GM10266 (cell line): ENCODE results near the gene TDRD7.

ENCODE experiments used
- DNase-seq: peaks from one replicate; pipeline ENCODE4 v3.0.0; 2012; ENCODE audit errors: extremely low spot score
- CTCF ChIP-seq: IDR thresholded peaks from 2 replicates; pipeline ENCODE4 v1.5.1; 2012; ENCODE audit warnings: mild to moderate bottlenecking, low read depth; ENCODE audit not compliant: control insufficient read depth, insufficient read depth; ENCODE audit errors: missing control alignments

TDRD7 gene

GRCh38 chr9:97503862-97504210, 91.9 kb downstream of the TDRD7 start:
- TF ChIP-seq CTCF = no peak
- no peak for DNase-seq

GRCh38 chr9:97504381-97505216, 92.7 kb downstream of the TDRD7 start:
- no peak for DNase-seq
- no peak for TF ChIP-seq CTCF

- no peak for TF ChIP-seq CTCF
- DNase-seq = no peak
Observed at GRCh38 chr9:97505845-97506244, 93.9 kb downstream of the TDRD7 start.

- TF ChIP-seq CTCF = no peak
- no peak for DNase-seq
Observed at GRCh38 chr9:97506306-97506705, 94.4 kb downstream of the TDRD7 start.

DNA sequence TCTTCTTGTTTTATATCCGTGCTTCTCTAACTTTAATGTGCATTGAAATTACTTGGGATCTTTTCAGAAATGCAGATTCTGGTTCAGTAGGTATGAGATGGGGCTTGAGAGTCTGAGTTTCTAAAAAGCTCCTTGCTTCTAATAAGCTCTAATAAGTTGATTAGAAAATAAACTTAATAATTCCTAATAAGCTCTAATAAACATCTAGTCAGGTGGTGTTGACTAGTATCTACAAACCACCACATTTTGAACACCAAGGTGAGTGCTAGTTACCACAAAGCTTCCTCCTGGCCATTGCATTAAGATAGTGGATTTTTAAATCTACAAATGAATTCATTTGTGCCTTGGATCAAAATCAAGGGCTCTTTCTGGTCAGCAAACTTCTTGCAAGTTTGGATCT, 94.9 kb downstream of the TDRD7 start:
- TF ChIP-seq CTCF = no peak
- DNase-seq = no peak

GRCh38 chr9:97507428-97507984, 95.6 kb downstream of the TDRD7 start:
- no peak for DNase-seq
- TF ChIP-seq CTCF = no peak

- DNase-seq = no peak
- TF ChIP-seq CTCF = no peak
Observed at GRCh38 chr9:97508852-97509251, 97.0 kb downstream of the TDRD7 start.
